ENCODE measurements around the gene ZNF221.

ZNF221 gene

DNA sequence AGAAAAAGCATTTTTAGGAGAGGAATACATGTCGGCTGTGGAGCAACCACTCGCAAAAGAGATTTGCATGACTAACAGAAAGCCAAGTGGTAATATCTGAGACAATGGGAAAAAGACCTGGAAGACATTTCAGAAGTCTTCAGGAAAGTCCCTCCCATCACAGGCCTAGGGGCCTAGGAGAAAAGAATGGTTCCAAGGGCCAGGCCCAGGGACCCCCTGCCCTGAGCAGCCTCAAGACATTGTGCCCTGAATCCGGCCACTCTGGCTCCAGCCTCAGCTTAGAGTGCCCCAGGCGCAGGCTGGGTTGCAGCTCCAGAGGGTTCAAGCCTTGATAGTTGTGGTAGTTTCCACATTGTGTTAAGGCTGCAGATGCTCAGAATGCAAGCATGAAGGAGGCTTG lies 9.4 kb downstream of the ZNF221 start:
- DNase-seq = no peak

GRCh38 chr19:43966079-43966694 lies 15.2 kb downstream of the ZNF221 start:
- DNase-seq = no peak

DNA sequence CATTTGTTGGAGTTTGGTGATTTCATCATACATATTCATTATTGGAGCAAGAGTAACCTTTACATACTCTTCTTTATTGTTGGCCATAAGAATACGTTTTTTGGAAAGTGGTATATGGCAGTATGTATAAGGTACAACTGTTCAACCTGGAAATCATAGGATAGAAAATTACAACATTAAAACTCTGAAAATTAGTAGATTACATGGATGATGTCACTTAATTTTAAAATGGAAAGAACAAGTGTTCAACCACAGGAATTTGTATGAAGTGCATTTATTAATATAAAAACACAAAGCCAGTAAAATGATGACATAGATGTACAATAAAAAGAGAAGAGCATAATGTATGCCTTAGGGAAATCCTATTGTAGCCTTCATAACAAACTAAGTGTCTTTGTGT lies 25.7 kb downstream of the ZNF221 start:
- DNase-seq = no peak

- no peak for DNase-seq
These were observed 32.5 kb downstream of the ZNF221 start for GRCh38 chr19:43983544-43983911.

GRCh38 chr19:43983912-43984686 lies 33.1 kb downstream of the ZNF221 start, which contains the start of gene ZNF155:
ZNF155 (plus strand) TSS chr19:43984188; CDS start chr19:43988544, 4,356 bp downstream.
- DNase-seq = peak; percentile 99

- no peak for DNase-seq
These were observed 33.6 kb downstream of the ZNF221 start for GRCh38 chr19:43984687-43985000.

- DNase-seq = peak; percentile 5
These were observed 46.7 kb downstream of the ZNF221 start for GRCh38 chr19:43997631-43998290.

DNA sequence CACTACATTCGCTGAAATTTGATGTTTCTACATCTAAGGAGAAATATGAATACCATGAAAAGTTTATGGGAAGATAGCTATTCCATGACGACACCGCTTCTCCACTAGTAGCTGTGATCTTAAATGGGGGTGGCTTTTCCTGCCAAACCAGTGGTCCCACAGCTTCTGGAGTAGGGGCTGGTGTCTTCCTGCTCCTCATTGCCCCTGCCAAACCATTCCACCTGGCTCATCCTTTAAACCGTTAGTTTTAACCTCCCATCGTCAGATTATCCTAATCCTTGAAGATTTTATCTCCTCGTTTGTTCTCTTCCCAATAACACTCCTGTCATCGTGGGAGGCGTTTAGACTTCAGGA lies 51.2 kb downstream of the ZNF221 start:
- DNase-seq = peak; percentile 14

GRCh38 chr19:44002566-44003460 lies 51.8 kb downstream of the ZNF221 start, which contains the start of gene ZNF230:
ZNF230 (plus strand) TSS chr19:44002957; CDS start chr19:44007079, 4,122 bp downstream.
- DNase-seq = peak; percentile 98

DNA sequence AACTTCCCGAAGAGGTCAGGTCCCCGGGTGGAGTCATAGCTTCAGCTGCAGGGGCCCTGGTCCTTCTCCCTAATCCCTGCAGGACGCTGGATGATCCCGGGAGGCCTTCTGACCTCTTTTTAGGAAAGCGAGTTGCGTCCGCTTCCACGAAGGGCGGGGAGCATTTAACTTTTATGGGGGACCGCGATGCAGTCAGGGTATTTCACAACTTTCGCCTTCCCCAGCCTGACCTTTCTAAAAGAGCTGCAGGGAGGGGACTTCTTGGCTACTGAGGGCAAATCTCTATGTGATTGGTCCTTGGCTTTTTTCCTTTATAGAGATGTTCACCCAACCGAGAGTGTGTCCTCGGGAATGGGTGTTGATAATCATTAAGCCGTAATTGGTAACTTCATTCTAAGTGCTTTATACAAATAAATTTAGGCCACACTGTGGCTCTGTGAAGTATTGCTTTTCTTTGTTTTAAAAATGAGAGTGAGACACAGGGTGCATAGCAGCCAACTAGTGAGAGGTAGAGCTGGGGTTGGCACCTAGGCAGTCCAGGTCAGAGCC lies 52.5 kb downstream of the ZNF221 start:
- peak; percentile 3 for DNase-seq

DNA sequence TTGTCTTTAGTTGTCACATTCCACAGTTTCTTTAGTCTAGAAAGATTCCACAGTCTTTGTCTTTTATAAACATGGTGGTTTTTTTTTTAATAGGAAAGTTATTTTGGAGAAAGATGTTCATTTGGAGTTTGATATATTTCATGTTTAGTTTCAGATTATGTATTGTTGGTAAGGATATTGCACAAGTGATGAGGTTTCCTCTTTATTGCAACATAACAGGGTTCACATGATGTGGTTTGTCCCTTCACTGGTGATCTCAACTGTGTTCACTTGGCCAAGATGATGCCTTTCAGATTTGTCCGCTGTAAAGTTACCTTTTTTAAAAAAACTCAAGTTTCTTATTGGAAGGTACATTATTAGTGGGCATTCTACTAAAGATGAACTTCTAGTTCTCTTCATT lies 54.9 kb downstream of the ZNF221 start:
- DNase-seq = no peak

DNA sequence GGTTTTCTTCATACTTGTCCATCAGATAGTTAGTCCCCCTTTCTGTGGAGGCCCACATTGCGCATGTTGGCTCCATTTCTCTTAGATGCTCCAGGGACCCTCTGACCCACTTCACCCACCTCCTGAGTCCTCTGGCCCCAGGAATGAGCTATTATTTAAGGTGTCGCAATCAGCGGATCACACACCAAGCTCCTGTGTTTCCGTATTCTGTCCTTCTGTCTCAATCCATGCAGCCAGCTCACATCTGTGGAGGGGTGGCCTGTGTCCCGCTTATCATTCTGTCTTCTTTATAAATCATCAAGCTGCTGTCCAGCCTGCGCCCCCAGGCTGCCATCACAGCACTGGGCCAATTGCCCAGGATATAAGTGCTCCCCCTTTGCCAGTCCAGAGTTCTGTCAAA lies 56.4 kb downstream of the ZNF221 start:
- DNase-seq = no peak

- no peak for DNase-seq
These were observed 59.4 kb downstream of the ZNF221 start for GRCh38 chr19:44010468-44010867.
